Ishikawa (cell line): ENCODE results near the gene BCAN.

Source experiments
- CEBPB ChIP-seq: IDR thresholded peaks from 2 replicates; pipeline ENCODE4 v1.6.1; 2012
- CREB1 ChIP-seq: IDR thresholded peaks from 2 replicates; pipeline ENCODE4 v1.6.1; 2012; ENCODE audit warnings: low read depth
- EGR1 ChIP-seq: IDR thresholded peaks from 2 replicates; pipeline ENCODE4 v1.6.1; 2012
- EP300 ChIP-seq: IDR thresholded peaks from 2 replicates; pipeline ENCODE4 v1.6.1; 2012; ENCODE audit warnings: borderline replicate concordance
- FOXM1 ChIP-seq: IDR thresholded peaks from 2 replicates; pipeline ENCODE4 v1.6.1; 2012; ENCODE audit warnings: low read depth, borderline replicate concordance
- MAX ChIP-seq: IDR thresholded peaks from 2 replicates; pipeline ENCODE4 v1.6.1; 2012
- NFIC ChIP-seq: IDR thresholded peaks from 2 replicates; pipeline ENCODE4 v1.6.1; 2012
- RAD21 ChIP-seq: IDR thresholded peaks from 2 replicates; pipeline ENCODE4 v1.6.1; 2012; ENCODE audit warnings: low read depth
- REST ChIP-seq: IDR thresholded peaks from 2 replicates; pipeline ENCODE4 v1.6.1; 2012; ENCODE audit warnings: low read depth, mild to moderate bottlenecking
- TAF1 ChIP-seq: IDR thresholded peaks from 2 replicates; pipeline ENCODE4 v1.6.1; 2012; ENCODE audit warnings: low read depth, mild to moderate bottlenecking
- TCF12 ChIP-seq: IDR thresholded peaks from 2 replicates; pipeline ENCODE4 v1.6.1; 2012; ENCODE audit warnings: low read depth
- TEAD4 ChIP-seq: IDR thresholded peaks from 2 replicates; pipeline ENCODE4 v1.6.1; 2012
- USF1 ChIP-seq: IDR thresholded peaks from 2 replicates; pipeline ENCODE4 v1.6.1; 2012
- YY1 ChIP-seq: IDR thresholded peaks from 2 replicates; pipeline ENCODE4 v1.6.1; 2012; ENCODE audit warnings: low read depth
- ZBTB7A ChIP-seq: IDR thresholded peaks from 2 replicates; pipeline ENCODE4 v1.6.1; 2012; ENCODE audit warnings: low read depth

The BCAN gene

GRCh38 chr1:156652992-156653355 is 11.1 kb downstream of the BCAN start:
- TF ChIP-seq TEAD4: no peak
- no peak for TF ChIP-seq CEBPB
- TF ChIP-seq MAX: no peak
- TF ChIP-seq REST: no peak
- TF ChIP-seq NFIC: no peak
- TF ChIP-seq ZBTB7A: no peak

GRCh38 chr1:156654700-156655099 is 12.8 kb downstream of the BCAN start:
- TF ChIP-seq EP300: no peak
- no peak for TF ChIP-seq TCF12
- TF ChIP-seq RAD21: no peak
- no peak for TF ChIP-seq FOXM1
- no peak for TF ChIP-seq TEAD4
- TF ChIP-seq CREB1: no peak
- TF ChIP-seq TAF1: no peak
- no peak for TF ChIP-seq REST
- TF ChIP-seq USF1: no peak
- no peak for TF ChIP-seq YY1
- no peak for TF ChIP-seq MAX
- no peak for TF ChIP-seq ZBTB7A
- no peak for TF ChIP-seq NFIC
- TF ChIP-seq EGR1: no peak
- TF ChIP-seq CEBPB: no peak

GRCh38 chr1:156655151-156655903 is 13.4 kb downstream of the BCAN start:
- TF ChIP-seq TAF1 (no peak), TCF12 (no peak), EP300 (no peak), CEBPB (no peak), REST (no peak), ZBTB7A (no peak), RAD21 (no peak), EGR1 (no peak), USF1 (no peak), NFIC (no peak), MAX (no peak), TEAD4 (no peak), CREB1 (no peak), FOXM1 (no peak), YY1 (no peak)

GRCh38 chr1:156655904-156656516 is 14.1 kb downstream of the BCAN start:
- no peak for TF ChIP-seq TCF12
- TF ChIP-seq FOXM1: no peak
- no peak for TF ChIP-seq CEBPB
- TF ChIP-seq TEAD4: no peak
- no peak for TF ChIP-seq CREB1
- no peak for TF ChIP-seq RAD21
- TF ChIP-seq NFIC: no peak
- no peak for TF ChIP-seq TAF1
- TF ChIP-seq ZBTB7A: no peak
- no peak for TF ChIP-seq EP300
- TF ChIP-seq USF1: no peak
- TF ChIP-seq MAX: no peak
